TTC549 (cell line): ENCODE results near the gene TNS1.

Source experiments
- FAIRE-seq: peaks from 2 replicates; lab custom pipeline; 2012; peaks lifted over from hg19 to GRCh38; lab: Jason Lieb, UNC

The TNS1 gene

DNA sequence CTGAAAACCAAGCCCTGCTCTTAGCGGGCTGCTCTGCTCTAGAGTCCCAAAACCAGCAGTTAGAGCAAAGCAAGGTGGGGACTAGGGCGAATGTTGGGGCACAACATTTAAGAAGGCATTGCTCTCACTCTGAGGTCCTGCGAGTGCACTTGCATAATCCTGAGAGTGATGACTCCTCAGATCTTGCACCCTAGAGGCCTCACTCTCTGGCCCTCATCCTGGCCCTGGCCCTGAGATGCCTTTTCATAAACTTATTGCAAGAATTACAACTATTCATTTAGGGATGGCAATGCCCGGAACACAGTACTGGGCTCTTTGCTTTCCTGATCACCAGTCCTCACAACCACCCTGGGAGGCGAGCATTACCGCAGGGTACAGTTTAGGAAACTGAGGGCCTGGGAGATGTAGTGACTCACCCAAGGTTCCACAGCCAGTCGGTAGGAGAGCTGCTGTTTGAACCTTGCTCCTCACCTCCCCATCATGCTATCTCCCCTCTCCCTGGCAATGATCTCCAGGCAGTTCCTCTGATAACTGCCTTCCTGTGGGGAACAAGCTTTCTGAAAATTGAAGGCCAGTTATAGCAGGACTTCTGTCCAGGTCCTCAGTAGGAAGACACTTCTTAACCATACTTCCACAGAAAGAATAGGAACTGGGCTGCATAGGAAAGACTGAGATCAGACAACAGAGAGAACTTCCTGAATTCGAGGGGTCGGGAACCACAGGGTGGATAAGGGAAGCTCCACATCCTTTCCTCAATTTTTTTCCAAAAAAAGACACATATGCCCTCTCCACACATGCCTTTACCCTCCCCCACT is 91.3 kb downstream of the TNS1 start:
- FAIRE-seq = no peak

DNA sequence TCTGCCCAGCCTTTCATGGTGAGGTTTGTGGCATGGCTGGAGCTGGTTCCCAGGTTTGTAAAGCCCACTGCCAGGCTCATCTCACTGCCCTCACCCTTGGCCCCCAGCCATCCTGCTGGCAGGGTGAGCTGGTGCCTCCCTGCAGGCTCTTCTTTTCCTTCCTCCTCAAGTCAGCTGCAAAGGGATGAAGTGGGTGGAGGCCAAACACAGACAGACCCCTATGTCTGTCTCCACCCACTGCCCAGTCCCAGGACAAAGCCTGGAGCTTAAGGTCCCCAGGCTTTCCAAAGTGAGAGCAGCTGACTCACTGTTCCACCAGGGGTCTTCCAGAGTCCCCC is 92.0 kb downstream of the TNS1 start:
- no peak for FAIRE-seq

DNA sequence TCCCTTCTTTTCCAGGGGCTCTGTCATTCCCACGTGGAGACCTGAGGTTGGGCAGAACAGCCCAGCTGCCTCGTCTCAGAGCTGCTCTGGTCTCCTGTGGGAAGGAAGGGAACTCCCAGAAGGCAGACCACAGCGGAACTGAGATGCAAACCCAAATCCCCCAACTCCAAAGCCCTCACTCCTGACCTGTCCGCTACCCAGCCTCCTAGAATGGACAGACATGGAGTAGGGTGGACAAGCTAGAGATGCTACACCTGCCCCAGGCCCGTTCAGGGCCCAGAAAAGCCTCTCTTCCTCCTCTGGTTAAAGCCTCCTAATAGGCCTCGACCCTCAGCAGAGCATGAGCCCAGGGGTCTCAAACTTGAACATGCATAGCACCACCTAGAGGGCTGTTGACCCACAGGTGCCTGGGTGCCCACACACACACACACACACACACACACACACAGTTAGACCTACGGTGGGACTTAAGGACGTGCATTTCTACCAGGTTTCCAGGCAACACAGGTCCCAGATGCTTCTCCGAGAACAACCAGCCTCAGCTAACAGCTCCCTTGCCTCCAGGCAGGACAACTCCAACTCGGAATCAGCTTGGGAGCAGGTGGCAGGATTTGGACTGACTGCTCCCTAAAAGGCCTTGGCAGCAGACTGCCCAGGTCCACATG is 93.5 kb downstream of the TNS1 start:
- no peak for FAIRE-seq

DNA sequence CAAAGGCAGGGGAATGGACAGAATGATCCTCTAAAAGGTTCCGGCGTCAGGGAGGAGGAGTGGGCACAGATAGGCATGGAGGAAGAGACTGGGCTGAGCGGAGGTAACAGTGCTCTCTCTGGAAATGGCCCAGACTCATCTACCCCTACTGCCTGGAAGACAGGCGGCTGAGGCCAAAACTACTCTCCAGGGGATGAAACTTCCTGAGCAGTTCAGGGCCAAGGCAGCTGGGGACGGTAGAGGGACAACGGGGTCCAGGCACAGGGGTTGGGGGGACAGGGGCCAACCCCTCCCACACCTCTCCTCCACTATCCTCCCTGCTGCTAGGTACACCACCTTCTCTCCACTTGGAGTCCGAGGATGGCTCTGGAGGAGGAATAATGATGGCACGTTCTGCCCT is 94.3 kb downstream of the TNS1 start:
- no peak for FAIRE-seq

DNA sequence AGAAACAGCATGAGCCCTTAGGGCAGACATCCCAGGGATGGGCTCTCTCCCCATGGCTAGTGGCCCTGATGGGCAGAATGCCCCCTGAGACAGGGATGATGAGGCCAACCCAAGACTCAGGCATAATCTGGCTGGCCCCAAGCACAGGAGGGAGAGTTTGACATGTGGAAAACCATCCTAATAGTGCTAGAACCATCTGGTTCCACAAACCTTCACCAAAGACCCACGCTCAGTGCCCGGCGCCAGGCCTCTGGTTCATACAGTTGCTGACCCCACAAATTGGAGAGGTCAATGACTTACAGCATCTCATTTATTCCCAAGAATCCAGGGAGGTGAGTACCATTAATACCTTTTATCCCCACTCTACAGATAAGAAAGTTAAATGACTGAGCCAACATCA is 95.5 kb downstream of the TNS1 start:
- FAIRE-seq = no peak

DNA sequence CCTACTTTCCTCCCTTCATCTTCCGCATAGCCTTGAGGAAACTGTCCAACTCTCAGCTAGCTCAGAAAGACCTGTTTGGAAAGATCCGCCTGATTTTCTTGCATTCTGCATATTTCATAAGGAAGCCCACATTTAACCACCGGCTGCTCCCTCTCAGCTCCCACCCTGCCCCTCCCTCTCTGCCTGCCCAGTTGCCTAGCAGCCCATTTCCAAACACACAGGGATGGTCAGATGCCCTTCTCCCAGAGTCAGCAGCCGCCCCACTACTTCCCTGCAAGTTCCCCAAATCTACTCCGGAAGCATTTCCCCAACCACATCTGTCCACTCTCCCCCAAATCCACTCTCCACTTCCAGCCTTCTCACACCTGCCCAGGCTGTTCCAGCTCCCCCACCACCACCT is 96.0 kb downstream of the TNS1 start:
- no peak for FAIRE-seq

DNA sequence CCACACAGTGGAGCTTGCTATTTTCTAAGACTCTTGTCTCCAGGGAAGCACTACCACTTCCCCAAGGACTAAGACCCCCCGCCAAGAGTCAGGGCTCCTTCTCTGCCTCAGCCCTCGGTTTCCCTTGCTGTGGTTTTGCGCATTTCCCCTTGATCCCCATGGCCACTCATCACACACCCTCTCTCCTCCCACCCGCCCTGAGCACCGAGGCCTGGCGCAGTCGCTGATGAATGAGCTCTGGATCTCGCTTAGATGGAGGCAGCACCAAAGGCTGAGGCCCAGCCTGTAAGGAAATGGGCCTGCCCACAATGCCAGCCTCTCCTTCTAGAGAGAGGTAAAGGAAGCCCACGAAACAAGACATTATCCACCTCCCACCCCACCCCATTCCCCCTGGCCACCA is 96.9 kb downstream of the TNS1 start:
- no peak for FAIRE-seq

DNA sequence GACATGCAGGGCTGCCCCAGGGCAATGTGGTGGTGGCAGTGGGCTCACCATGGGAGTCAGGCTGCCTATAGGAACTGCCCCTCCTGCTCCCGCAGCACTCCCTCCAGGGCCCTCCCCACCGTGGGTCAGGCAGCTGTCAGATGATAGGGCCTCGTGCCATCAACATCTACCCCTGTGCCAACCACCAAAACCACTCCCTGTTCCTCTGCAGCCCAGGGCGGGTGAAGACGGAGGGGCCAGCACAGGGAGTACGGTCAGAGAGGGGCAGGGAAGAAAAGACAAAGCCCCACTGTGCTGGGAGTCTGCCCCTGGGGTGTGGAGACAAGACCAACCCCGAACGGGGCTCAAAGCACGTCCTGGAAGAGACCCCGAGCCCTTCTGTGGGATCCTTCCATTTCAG is 97.4 kb downstream of the TNS1 start:
- no peak for FAIRE-seq

DNA sequence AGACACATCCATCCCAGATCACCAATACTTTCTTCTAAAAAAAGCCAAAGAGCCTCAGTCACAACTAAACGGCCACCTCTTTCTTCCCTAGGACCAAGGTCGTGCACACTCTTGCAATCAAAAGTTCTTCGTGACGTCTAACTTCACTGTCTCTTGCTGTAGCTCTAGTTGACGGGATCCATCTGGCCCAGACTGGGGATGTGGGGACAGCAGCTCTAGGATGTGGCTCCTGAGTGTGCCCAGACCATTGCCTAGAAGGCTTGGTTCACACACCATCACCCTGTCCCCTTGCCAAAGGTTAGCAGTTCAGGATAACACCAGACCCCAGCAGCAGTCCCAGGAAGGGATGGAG is 98.2 kb downstream of the TNS1 start:
- FAIRE-seq = no peak

DNA sequence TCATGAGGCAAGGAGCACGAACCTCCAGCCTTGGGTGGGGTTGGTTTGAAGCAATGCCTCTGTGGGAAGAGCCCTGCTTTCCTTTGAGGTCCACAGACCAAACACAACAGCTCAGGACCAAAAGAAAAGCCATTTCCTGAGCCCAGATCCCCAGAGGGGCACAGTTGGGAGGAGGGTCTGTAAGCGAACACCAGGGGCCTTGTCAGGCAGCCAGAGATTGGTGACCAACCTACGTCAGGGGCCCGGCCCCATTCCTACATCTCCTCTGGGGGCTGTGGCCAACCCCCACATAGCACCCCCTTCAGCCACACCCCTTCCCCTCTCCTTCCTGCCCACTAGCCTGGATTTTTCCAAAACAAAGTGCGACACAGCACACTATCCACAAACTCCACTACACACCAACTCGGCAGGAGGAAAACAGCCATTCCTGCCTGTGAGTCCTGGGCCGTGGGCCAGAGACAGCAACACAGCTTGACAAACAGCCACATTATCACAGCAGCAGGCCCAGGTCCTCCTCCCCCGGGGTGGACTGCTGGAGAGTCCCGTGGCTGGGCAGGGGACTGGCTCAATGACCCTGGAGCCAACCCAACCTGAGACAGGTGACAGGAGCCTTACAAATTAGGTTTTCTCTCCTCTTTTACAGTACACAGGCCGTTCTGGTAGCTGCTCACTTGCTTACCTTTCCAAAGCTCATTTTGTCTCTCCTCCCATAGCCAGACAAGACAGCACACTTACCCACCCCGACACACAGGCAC is 98.8 kb downstream of the TNS1 start:
- FAIRE-seq = no peak

DNA sequence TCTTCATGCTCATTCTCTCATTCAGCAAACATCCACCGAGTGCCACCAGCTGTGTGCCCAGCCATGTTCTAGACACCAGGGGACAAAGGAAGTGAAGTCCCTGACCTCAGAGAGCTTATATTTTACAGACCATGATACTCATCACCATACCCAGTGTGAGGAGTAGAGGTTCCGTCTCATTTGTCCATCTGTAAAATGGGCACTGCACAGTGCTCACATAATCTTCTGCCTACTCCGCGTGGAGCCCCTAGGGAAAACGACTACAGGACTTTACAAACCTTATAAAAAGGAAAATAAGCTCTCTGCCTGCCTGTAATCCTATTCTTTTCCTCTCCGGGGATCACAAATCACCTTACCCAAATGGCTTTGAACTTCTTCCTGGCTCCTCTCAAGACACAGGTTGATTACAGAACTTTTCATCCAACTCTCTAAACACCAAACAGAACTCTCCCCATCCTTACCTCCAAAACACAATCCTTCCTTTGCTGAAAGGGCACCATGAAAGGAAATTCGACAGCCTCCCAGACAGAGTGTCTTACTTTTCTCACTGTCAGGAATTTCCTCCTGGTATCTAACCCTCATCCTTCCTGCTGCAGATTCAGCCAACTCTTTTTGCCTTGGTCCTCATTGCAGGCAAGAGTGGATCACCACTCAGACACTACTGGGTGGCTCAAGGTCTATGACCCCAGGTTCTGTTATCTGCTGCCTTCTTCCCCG is 99.5 kb downstream of the TNS1 start:
- FAIRE-seq = no peak

DNA sequence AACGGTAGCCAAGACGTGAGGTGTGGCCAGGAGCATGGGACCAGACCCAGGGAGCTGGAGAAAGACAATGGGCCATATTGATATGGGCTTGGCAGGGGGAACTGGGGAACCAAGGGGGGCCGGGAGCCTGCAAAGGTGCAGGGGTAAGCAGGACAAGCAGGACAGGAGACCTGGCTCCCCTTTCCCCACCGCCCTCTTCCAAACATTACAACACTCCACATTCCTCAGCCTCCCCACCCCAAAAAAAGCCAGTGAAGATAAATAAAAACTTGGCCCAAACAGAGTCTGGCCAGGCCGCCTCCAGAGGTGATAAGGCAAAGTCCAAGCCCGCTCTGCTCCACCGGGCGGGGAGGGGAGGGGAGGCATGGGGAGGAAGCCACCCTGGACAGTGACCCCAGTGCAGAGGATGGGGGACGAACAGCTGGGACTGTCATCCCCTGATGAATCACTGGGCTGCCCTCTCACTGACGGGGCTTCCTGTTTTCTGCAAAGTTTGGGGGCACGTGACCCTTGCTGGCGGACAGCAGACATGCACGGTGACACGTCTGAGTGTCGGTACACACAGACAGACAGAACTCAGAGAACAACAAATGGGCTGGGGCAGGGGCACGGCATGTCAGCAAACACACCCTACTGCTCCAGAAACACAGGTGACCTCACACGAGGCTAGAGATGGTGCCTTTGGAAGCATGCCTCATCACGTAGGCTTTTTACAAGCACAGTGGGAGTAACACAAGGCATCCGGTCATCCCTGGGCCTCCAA is 100.2 kb downstream of the TNS1 start:
- no peak for FAIRE-seq

DNA sequence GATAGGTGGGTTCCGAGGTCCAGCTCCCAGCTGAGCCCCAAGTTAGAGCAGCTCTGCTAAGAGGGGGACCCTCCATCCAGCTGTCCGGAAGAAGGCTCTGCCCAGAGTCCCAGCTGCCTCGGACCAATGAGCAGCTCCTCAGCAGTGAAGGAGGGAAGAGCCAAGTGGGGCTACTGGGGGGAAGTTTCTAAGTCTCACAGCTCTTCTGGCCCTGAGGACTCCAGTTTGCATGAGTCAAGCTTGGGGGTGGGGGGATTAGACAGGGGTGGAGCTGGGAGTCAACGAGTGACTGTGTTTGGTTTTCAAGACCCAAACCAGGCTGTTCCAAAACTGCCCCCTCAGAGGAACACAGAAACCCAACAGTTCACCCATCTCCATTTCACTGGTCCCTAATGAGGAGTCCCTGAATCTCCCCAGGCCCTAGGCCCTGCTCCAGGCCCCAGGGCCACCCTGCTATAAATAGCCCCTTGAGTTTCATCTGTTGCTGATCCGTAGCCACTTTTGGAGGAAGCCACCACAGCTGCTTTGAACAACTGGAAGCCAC is 100.9 kb downstream of the TNS1 start:
- no peak for FAIRE-seq

DNA sequence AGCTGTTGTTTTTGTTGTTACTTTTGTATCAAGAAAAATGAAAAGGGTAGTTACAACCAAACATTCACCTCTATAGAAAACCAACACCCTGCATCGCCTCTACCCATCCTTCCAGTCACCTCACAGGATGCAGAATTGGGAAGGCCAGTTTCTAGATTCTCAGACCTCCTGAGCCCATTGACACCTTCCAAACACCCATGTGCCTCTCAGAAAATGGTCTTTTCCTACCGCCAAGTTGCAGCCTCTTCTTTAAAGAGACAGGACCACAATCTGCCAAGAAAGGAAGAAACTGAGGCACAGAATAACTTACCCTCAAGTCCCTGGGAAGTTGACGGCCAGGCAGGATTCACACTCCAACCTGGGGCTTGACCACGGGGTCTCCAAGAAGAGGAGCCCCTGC is 101.4 kb downstream of the TNS1 start:
- no peak for FAIRE-seq

DNA sequence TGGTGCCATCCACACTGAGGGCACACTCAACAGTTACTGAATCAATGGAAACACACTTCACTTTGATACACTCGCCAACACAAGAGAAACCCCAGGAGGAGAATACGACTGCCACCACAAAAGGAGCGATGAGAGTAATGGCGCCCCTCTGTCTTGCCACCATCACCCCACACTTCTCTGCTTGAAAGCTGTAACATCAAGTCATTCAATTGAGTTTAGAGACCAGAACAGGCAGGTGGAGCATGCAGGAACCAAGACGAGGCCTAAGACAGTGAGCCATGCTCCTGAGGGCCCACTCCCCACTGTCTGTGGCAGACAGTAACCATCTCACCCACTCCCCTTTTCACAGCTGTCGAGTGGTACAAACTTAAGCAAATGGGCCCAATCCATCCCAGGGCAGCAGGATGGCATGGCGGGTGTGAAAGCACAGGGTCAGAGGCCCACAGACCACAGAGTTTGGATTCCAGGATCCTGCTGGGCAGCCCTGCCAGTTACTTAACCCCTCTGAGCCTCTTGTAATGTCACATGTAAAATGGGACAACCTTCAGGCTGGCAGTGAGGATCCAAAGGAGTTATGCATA is 101.9 kb downstream of the TNS1 start:
- no peak for FAIRE-seq

DNA sequence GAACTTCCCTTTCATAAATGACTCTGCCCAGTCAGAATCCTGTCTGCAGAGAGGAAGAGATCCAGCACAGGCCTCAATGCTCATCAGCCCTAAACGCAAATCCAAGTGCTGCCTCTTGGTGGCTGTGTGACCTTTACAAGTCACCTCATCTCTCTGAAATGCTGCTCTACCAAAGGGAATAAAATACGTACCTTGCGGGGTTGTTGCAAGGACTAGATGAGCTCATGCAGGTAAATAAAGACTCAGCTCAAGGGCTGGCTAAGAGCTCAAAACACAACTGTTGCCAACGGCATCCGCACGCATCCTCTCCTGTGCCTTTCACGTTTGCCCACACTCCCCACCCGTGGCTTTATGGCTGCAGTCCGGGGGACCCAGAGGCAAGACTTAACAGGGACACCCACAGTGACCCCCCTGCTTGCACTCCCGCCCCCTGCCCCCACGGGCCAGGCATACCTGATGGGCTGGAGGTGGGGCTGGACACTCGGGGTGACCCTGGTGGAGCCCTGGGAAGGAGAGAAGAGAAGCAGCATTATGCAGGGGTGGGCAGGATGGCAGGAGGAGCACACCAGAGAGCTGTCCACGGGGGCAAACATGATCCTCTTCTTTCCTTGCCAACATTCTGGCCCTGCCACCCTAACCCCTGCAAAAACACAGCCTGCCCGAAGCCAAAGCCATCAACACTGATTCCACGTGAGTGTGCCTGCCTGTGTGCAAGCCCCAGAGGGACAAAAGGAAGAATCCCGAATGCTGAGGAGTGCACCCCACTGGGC is 102.6 kb downstream of the TNS1 start:
- no peak for FAIRE-seq

DNA sequence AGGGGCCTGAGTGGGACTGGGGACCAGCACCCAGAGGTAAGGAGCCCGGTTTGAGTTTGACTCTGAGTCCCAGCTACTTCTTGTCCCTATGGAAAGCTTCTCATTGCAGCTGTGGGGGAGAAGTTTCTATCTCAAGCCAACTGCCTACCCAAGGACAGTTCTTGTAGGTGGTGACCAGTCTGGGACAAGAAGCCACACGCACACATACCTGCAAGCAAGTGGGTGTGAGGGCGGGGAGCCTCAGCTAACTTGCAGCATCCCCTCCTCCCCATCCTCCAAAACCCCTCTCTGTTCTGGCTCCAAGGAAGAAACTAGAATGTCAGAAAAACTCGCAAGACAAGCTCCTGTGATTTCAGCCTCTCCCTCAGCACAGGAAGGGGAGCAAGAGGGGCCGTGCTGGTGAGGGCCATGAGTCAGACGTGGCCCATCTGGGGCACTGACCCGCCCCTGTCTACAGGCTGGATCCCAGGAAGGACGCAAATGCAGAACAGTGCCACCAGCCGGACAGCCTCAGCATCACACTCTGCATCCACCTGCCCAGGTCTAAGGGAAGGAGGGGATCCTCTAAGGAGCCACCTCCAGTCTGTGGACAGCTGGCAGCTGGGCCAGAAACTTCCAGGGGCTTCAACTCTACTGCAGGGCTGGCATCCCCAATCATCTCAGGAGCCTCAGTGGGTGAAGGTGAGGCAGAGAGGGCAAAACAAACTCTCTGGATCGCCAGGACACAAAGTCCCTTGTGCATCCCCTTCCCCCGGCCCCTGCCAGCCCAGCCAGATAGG is 103.4 kb downstream of the TNS1 start:
- no peak for FAIRE-seq

DNA sequence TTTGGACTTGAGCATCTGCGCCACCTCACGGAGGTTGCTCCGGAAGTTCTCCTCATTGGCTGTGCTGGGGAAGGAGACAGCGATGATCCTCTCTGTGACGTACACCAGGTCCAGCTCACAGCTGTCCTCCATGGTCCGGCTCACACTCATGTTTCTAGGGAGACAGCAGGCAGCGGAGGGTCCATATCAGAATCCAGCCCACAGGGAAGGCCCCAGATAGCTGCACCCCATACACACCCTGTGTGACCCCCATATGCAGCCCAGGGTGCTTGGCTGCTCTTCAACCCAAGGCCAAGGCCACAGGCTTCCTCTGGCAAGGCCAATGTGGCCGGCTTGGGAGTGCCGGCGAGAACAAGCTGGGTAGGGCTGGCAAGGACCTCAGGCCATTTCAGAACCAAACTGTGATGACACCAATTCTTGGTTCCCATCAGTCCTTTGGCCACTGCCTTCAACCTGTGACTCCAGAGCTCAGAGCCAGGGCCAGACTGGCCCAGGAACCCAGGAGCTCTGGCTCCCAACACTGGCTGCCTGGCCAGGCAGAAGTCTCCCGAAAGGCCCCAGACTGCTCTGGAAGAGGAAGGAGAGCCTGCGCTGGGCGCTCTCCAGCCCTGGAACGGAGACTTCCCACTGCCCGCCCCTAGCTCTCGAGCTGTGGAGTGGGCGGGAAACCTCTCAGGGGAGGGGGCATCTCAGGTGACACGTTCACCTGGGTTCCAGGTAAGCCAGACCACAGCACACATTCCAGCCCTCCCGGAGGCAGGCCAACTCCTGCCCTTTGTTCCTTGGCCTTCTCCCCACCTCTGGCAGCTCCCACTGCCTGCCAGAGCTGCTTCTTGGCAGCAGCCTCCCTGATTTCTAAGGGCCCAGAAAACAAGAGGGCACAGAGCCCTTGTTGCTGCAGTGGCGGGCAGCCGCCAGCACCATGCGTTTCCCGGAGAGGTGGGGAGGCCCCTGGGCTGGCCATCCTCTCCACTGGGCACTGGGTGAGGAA is 104.7 kb downstream of the TNS1 start:
- FAIRE-seq = no peak
